Smooth muscle cell (in vitro differentiated cells): ENCODE measurements around the gene POU3F4. TPM values are rescaled to one million over a fixed set of nuclear protein-coding genes. Genes with fewer than 3 reads are reported as not detected.

Experiments
- DNase-seq: peaks from one replicate; lab custom pipeline; 2025; ENCODE audit not compliant: unreplicated experiment; lab: John Stamatoyannopoulos, UW
- H2AFZ ChIP-seq: fragments of 200-600 bp; sonication (generic); 2 replicates; pipeline ENCODE4 v1.6.0; 2016; ENCODE audit warnings: antibody characterized with exemption, low read depth, mild to moderate bottlenecking
- H3F3A ChIP-seq: fragments of 200-600 bp; sonication (generic); 2 replicates; pipeline ENCODE4 v1.6.0; 2017; ENCODE audit warnings: antibody characterized with exemption, low read depth
- H3K27ac ChIP-seq: fragments of 200-600 bp; sonication (generic); 2 replicates; pipeline ENCODE4 v1.5.1; 2016; ENCODE audit warnings: low read depth, mild to moderate bottlenecking
- H3K27me3 ChIP-seq: fragments of 200-600 bp; sonication (generic); 2 replicates; pipeline ENCODE4 v1.6.1; 2016; ENCODE audit warnings: low read depth, mild to moderate bottlenecking
- H3K36me3 ChIP-seq: fragments of 200-600 bp; sonication (generic); 2 replicates; pipeline ENCODE4 v1.5.1; 2016; ENCODE audit warnings: low read depth
- H3K4me1 ChIP-seq: fragments of 200-600 bp; sonication (generic); 2 replicates; pipeline ENCODE4 v1.5.1; 2016; ENCODE audit warnings: low read depth
- H3K4me2 ChIP-seq: fragments of 200-600 bp; sonication (generic); 2 replicates; pipeline ENCODE4 v1.6.0; 2016; ENCODE audit warnings: mild to moderate bottlenecking
- H3K4me3 ChIP-seq: fragments of 200-600 bp; sonication (generic); 2 replicates; pipeline ENCODE4 v1.5.1; 2016; ENCODE audit warnings: mild to moderate bottlenecking
- H3K79me2 ChIP-seq: fragments of 200-600 bp; sonication (generic); 2 replicates; pipeline ENCODE4 v1.6.0; 2016; ENCODE audit warnings: low read depth, mild to moderate bottlenecking
- H3K9ac ChIP-seq: fragments of 200-600 bp; sonication (generic); 2 replicates; pipeline ENCODE4 v1.6.0; 2016; ENCODE audit warnings: low read depth
- H3K9me3 ChIP-seq: fragments of 200-600 bp; sonication (generic); replicated peaks from 2 replicates; pipeline ENCODE4 v1.5.1; 2016; ENCODE audit warnings: low read depth
- H4K20me1 ChIP-seq: fragments of 200-600 bp; sonication (generic); 2 replicates; pipeline ENCODE4 v1.6.0; 2016; ENCODE audit warnings: low read depth
- WGBS: methylation state at CpG from one replicate; pipeline ENCODE4 v1.1.7; 2016; ENCODE audit warnings: low lambda C conversion rate; 5-methylcytosine and 5-hydroxymethylcytosine counted together
- polyA plus RNA-seq: library from polyadenylated mRNA; unstranded; fragments of >200 nt; fragmentation: Nextera tagmentation; extraction: Ambion mirVana; gene quantifications from 2 replicates; pipeline ENCODE4 v1.2.1, GENCODE V29; 2016
- total RNA-seq: library from RNA; depleted of rRNA; stranded (reverse); fragments of >200 nt; gene quantifications from 2 replicates; pipeline ENCODE4 v1.2.3, GENCODE V29; 2014
- TF ChIP-seq, protein P1 (sequence below): fragments of 200-600 bp; sonication (generic); IDR thresholded peaks from 2 replicates; pipeline ENCODE4 v1.5.1; 2017; ENCODE audit warnings: borderline replicate concordance, mild to moderate bottlenecking, antibody characterized with exemption; ENCODE audit not compliant: insufficient read depth, poor library complexity, severe bottlenecking

POU3F4 gene
- total and polyA plus RNA-seq, 2 experiments from 2014 or later: not detected

DNA sequence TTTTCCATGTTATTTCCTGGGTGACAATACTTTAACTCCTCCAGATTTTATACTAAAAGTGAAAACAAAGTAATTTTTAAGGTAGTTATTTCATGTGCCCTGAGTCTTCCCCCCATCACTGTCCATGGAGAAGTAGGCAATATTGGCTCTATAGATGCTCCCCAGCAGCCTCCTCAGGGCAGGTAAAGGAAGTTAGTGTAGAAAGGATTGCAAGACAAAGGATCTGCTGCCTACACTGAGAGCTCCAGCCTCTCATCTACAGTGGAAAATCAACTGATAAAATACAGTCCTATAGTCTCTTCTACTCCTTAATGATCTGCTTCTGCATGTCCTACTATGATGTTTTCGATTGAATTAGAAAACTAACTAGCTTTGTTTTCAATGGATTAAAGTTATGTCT lies 8.5 kb downstream of the POU3F4 start:
- H3K79me2 ChIP-seq: no peaks in the 10 kb centered on the region
- H3K4me1 ChIP-seq: no peaks in the 10 kb centered on the region
- H3K27ac ChIP-seq: no peak overlapping the region
- no peaks in the 10 kb centered on the region for H3F3A ChIP-seq
- no peak overlapping the region for H3K4me2 ChIP-seq
- H3K27me3 ChIP-seq: peaks cover 7% of the 10 kb centered on the region
- H2AFZ ChIP-seq: no peak overlapping the region
- no peaks in the 10 kb centered on the region for H3K9me3 ChIP-seq
- H3K4me3 ChIP-seq: no peak overlapping the region
- DNase-seq: no peak
- WGBS: 74% methylated on average over 1 of the region's 1 CpG
- TF ChIP-seq, protein P1, sequence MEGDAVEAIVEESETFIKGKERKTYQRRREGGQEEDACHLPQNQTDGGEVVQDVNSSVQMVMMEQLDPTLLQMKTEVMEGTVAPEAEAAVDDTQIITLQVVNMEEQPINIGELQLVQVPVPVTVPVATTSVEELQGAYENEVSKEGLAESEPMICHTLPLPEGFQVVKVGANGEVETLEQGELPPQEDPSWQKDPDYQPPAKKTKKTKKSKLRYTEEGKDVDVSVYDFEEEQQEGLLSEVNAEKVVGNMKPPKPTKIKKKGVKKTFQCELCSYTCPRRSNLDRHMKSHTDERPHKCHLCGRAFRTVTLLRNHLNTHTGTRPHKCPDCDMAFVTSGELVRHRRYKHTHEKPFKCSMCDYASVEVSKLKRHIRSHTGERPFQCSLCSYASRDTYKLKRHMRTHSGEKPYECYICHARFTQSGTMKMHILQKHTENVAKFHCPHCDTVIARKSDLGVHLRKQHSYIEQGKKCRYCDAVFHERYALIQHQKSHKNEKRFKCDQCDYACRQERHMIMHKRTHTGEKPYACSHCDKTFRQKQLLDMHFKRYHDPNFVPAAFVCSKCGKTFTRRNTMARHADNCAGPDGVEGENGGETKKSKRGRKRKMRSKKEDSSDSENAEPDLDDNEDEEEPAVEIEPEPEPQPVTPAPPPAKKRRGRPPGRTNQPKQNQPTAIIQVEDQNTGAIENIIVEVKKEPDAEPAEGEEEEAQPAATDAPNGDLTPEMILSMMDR: no peak
- H3K9ac ChIP-seq: no peak overlapping the region
- H3K36me3 ChIP-seq: no peaks in the 10 kb centered on the region
- no peaks in the 10 kb centered on the region for H4K20me1 ChIP-seq

DNA sequence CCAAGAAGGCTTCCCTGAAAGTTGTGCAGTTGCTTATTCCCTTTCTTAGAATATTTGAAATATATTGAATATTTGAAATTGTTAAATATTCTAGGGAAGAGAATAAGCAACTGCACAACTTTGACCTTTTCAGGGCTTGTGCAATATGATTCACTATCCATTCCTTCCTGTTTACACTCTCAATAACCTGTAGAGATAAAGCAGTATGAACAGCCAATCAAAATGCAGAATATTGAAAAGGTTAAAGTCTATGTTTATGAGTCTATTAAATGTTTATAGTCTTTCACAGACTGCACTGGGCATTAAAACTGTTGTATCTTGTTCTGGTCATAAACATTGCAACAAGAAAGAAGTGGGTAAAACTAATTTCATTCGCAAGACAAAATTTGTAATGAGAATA lies 13.8 kb downstream of the POU3F4 start:
- H3K4me3 ChIP-seq: no peak overlapping the region
- no peaks in the 10 kb centered on the region for H4K20me1 ChIP-seq
- H3K4me2 ChIP-seq: no peak overlapping the region
- no peak for DNase-seq
- H2AFZ ChIP-seq: no peak overlapping the region
- H3K4me1 ChIP-seq: no peaks in the 10 kb centered on the region
- H3K9ac ChIP-seq: no peak overlapping the region
- no peaks in the 10 kb centered on the region for H3K27me3 ChIP-seq
- no peaks in the 10 kb centered on the region for H3K36me3 ChIP-seq
- TF ChIP-seq, protein P1: no peak
- no peaks in the 10 kb centered on the region for H3K79me2 ChIP-seq
- 64% methylated on average over 1 of the region's 1 CpG for WGBS
- no peaks in the 10 kb centered on the region for H3F3A ChIP-seq
- H3K9me3 ChIP-seq: no peaks in the 10 kb centered on the region
- H3K27ac ChIP-seq: no peak overlapping the region

DNA sequence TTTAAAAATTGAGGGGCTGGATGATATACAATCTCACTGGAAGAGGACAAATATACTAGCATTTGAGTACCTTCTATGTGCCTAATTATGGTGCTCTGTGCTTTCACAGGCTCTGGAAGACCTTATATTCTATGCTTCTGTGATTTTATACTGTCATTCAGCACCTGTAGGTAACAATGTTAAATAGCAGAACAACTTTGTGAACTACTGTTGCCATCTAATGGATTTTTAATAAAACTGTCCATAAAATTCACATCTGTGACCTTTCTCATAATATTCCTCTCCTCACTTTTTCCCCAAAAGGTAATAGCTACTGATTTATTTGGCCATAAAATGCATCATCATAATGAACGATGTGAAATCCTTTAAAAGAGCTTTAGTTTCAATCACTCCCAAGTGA lies 21.9 kb downstream of the POU3F4 start:
- Histone ChIP-seq H3K4me3 (no peak overlapping the region), H3K4me2 (no peak overlapping the region), H3F3A (no peaks in the 10 kb centered on the region), H3K4me1 (no peaks in the 10 kb centered on the region), H3K9ac (no peak overlapping the region), H2AFZ (no peak overlapping the region), H3K9me3 (no peaks in the 10 kb centered on the region), H3K36me3 (no peaks in the 10 kb centered on the region), H4K20me1 (no peaks in the 10 kb centered on the region), H3K79me2 (no peaks in the 10 kb centered on the region), H3K27me3 (peaks cover 3% of the 10 kb centered on the region), H3K27ac (no peak overlapping the region)
- DNase-seq: no peak
- WGBS: 69% methylated on average over 1 of the region's 1 CpG
- TF ChIP-seq, protein P1: no peak

DNA sequence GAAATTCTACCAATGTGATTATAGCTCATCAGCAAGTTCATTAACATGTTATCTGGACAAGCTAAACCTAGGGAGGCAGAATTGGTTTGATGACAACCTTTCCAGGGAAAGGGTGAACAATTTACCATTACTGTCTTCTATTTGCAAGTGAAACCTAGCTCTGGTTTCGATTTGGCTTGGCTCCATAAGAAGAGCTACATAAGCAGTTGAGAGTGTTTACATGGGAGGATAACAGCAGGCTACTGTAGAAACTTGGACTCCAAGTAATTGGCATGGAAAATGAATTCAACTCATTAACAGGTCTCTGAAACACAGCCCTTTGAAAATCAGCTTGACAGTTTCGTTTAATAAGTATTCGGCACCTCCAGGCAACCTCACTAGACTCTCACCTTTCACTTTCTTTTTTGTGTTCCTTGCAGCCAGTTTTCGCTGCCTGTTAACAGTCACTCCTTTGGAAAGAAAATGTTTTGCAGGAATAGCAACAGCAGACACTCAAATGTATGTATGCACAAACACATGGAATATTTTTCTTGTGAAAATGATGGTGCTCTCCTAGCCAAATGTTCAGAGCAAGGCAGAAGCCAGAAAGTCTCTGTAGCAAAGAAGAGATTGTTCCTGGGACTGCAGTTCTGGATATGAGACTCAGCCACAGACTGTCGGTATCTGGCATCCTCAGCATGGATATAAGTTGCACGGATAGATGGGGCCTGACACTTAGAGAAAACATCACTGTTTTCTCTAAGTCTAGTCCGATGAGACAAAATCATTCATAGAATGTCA lies 27.5 kb downstream of the POU3F4 start:
- no peak overlapping the region for H3K4me3 ChIP-seq
- no peaks in the 10 kb centered on the region for H3K9me3 ChIP-seq
- H3K27me3 ChIP-seq: no peaks in the 10 kb centered on the region
- no peak overlapping the region for H2AFZ ChIP-seq
- no peaks in the 10 kb centered on the region for H4K20me1 ChIP-seq
- TF ChIP-seq, protein P1: no peak
- H3K36me3 ChIP-seq: no peaks in the 10 kb centered on the region
- no peak overlapping the region for H3K27ac ChIP-seq
- no peak for DNase-seq
- H3K4me2 ChIP-seq: no peak overlapping the region
- H3F3A ChIP-seq: no peaks in the 10 kb centered on the region
- H3K4me1 ChIP-seq: no peaks in the 10 kb centered on the region
- WGBS: 73% methylated on average over 7 of the region's 7 CpGs
- no peak overlapping the region for H3K9ac ChIP-seq
- H3K79me2 ChIP-seq: no peaks in the 10 kb centered on the region
